ENCODE results near the gene HDAC8.
"Not testable (repeated sequence)": the region's sequence is repeated elsewhere in the genome, so short reads cannot be mapped to it uniquely, and the experiment has no call there.

Gene HDAC8

GRCh38 chrX:72449034-72449433 lies 123.6 kb downstream of the HDAC8 start:
- DNase-seq, result not testable (repeated sequence)

- DNase-seq, result not testable (repeated sequence)
Measured at GRCh38 chrX:72440764-72441163, 131.9 kb downstream of the HDAC8 start.

- DNase-seq, result no peak
Measured at GRCh38 chrX:72436010-72436409, 136.6 kb downstream of the HDAC8 start.

DNA sequence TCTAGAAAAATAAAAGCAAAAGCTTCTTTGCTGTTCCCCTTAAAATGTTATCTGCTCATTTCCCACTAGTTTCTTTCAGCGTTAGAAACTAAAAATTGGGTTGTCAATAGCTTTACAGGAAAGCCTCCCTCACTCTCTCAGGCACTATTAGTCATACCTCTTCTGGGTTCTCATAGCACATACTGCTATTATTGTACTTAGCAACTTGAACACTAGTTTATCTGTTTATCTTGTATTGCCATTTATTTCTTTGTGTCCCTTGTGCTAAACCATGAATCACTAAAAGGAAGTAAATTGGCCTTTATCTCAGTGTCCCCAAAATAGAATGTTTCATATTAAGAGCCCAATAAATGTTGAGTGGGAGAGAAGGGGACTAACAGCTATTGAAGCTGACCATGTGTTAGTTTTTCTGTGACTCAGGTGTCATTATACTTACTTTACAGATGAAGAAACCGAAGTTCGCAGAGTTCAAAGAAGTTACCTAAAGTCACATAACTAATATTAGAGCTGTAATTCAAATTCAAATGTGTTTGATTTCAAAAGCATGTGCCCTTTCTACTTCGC lies 142.2 kb downstream of the HDAC8 start:
- no peak for DNase-seq

DNA sequence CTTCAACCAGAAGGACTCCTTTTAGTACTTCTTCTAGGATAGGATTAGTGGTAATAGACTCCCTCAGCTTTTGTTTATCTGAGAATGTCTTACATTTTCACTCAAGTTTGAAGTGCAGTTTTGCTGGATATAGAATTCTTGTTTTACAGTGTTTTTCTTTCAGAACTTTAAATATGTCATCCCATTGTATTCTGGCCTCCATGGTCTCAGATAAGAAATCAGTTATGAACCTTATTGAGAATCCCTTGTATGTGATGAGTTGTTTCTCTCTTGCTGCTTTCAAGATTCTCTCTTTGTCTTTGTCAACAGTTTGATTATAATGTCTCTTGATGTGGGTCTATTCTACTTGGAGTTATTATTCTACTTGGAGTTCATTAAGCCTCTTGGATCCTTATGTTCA lies 150.8 kb downstream of the HDAC8 start:
- DNase-seq, result no peak

GRCh38 chrX:72409993-72410392 lies 162.7 kb downstream of the HDAC8 start:
- DNase-seq, result no peak

GRCh38 chrX:72408885-72409284 lies 163.8 kb downstream of the HDAC8 start:
- DNase-seq, result no peak

GRCh38 chrX:72405136-72405535 lies 167.5 kb downstream of the HDAC8 start:
- not testable (repeated sequence) for DNase-seq

GRCh38 chrX:72402614-72403013 lies 170.0 kb downstream of the HDAC8 start:
- no peak for DNase-seq

GRCh38 chrX:72399816-72400215 lies 172.8 kb downstream of the HDAC8 start:
- no peak for DNase-seq

DNA sequence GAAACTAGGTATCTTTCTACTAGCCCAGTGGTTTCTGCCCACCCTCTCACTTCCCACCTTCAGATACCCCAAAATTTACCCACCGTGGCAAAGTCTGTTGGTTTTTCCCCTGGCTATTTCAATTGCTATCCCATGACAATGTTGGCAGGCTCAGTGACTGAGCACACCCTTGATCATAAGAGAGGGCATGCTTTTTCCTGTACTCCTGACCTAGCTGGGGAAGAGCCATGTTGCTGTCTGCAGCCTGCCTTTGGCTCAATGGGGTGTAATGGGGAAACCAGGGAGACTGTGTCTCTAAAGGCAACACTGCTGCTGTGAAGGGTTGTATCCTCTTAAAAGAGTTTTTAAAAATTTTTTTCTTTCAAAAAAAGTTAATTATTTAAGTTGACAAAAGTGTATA lies 176.5 kb downstream of the HDAC8 start:
- no peak for DNase-seq

- no peak for DNase-seq
Measured at GRCh38 chrX:72395237-72395636, 177.4 kb downstream of the HDAC8 start.

GRCh38 chrX:72394518-72395170 lies 178.0 kb downstream of the HDAC8 start:
- no peak for DNase-seq

DNA sequence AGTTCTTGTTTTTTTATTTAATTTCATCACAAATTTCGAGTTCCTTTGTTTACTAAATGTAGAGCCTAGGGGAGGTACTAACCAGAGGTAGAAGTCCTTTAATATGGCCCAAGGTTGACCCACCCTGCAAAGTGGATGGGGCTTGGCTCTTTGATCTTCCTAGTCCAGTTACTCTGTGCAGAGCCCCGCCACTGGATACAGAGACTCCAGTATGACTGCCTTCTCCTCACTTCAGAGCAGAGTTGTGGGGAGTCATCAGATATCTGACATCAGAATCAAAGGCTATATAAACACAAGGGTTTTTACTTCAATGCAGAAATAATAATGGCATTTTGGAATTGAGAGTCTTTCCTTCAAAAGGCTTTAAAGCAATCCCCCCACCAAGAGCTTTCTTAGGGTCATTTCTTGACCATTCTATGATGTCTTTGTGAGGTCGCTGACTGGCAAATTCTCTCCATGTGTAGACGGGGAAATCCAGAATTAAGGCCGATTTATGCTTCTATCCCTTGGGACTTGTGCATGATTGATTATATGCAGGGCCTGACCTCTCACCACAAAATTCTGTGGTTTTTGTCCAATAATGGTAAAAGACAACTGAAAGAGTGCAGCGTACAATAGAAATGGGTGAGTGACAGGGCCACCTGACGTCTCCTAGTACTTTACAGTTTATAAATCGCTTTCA lies 178.7 kb downstream of the HDAC8 start:
- DNase-seq, result no peak

- no peak for DNase-seq
Measured at GRCh38 chrX:72392816-72393800, 179.5 kb downstream of the HDAC8 start.

DNA sequence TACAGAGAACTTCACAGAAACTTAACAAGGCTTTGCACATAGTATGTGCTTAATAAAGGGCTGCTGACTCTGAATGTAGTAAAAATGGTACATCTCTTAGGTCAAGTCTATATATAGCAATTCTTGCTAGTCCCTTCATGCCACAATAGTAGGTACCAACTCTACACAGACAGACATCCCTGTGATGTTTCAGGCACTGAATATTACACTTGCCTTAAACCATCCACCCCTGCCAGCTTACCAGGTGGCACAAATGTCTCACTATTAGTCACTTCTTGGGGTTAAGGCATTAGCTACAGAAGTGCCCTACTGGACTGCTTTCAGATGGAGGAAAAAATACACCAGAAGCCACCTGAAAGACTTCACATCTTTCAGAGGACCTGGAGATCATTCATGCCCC lies 180.6 kb downstream of the HDAC8 start:
- DNase-seq, result no peak

DNA sequence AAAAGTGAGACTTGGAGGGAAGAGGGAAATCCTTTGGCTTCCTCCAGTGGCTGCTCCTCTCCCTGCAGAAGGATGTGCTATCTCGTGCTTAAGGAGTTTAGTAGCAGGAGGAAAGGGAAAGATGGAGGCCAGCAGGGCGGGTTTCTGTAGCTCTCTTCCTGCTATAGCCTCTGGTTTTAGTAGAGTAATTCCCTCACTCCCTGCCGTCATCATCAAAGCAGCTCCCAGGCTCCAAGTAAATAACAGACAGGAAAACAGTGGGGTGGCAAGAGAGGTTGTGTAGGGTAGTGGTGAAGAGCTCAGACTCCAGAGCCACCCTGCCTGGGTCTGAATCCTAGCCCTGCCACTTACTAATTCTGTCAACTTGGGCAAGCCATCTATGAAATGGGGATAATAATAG lies 185.4 kb downstream of the HDAC8 start:
- no peak for DNase-seq

DNA sequence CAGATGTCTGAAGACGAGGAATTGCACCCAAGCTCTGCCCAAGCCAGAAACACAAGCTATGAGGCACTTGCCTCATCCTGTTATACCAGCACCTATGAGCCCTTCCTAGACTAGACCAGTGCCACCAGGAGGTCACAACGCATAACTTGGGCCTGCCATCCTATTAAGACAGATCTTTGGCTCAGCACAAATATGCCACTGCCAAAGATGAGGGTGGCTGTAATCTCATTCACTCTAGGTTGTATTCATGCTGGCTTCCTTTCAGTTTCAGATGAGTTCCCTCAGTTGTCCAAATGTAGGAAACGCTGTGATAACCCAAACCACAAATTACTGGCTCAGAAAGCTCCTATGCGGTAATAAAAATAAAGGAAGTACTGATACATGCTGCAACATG lies 190.4 kb downstream of the HDAC8 start:
- DNase-seq, result no peak

DNA sequence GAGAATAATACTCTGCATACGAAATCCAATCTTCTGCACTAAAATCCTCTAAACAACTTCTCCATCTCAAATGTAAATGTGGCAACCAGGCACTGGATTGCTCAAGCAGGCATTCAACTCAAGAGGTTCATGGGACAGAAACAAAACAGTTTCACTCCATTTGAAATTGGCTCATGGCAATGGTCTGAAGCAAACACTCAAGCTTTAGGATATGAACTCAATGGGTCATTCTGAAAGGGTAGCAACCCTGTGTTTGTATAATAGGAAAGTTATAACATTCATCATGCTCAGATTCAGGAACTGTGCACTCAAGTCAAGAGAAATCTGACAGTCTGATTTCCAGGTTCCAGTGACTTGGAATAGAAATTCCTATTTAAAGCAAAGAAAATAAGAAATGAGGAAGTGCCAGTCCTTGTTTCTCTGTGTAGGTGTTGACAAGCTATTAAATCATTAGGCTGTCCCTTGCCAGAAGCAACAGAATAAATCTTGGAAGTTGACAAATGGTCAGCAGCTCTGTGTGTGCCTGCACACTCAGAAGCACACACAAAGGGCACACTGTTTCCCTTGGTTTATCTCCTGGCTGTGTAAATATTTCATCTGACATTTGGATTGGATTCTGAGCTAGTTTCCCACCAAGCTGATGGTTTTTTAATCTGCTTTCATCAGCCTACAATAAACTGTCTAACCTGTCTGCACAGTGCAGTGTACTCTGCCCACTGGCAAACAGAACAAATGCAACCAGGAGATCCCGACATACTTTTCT lies 191.0 kb downstream of the HDAC8 start:
- no peak for DNase-seq

DNA sequence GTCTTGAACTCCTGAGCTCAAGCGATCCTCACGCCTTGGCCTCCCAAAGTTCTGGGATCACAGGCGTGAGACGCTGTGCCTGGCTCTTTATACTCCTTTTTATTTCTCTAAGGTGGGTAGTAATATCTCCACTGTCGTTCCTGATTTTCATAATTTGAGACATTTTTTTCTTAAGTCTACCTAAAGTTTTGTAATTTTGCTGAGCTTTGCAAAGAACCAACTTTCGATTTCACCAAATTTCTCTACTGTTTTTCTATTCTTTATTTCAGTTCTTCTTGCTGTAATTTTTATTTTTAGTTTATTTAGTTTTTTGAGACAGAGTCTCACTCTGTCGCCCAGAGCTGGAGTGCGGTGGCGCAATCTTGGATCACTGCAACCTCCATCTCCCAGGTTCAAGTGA lies 196.5 kb downstream of the HDAC8 start:
- DNase-seq, result no peak

DNA sequence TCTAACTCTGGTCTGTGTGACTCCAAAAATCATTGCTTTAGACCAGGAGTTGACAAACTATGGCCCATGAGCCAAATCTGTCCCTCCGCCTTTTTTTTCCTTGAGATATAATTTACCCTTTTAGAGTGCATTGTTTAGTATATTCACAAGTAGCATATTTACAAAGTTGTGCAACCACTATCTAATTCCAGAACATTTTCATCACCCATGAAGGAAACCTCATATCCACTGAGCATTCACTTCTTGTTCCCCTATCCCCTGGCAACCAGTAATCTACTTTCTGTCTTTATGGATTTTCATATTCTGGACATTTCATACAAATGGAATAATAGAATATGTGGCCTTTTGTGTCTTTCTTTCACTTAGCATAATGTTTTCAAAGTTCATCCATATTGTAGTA lies 199.5 kb downstream of the HDAC8 start:
- DNase-seq, result no peak

DNA sequence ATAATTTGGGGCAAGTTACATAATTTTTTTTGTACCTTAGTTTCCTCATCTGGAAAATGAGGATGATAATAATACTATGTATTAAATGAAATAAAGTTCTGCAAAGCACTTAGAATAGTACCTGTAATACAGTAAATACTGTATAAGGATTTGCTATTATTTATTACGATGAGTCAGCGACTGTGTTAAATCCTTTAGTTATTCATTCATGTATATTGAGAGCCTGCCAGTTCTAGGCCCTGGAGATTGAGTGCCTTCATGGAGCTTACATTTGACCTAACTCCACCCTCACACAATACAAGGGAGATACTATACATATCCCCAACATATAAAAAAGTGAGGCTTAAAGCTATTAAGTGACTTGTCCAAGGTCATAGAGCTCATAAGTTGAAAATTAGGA lies 199.9 kb downstream of the HDAC8 start:
- no peak for DNase-seq

GRCh38 chrX:72371405-72371804 lies 201.2 kb downstream of the HDAC8 start:
- DNase-seq, result no peak
